Astrocyte (in vitro differentiated cells and primary cell): Measurements from ENCODE around the gene MEN1. TPM values are rescaled to one million over a fixed set of nuclear protein-coding genes. Genes with fewer than 3 reads are reported as not detected.

Source experiments
- DNase-seq: peaks from one replicate; pipeline ENCODE4 v3.0.0-alpha.2; 2010; ENCODE audit warnings: low read depth
- FAIRE-seq: peaks from 2 replicates; lab custom pipeline; 2011; peaks lifted over from hg19 to GRCh38; lab: Jason Lieb, UNC
- H2AFZ ChIP-seq: 2 replicates; pipeline ENCODE4 v1.6.0; 2012; ENCODE audit warnings: low read depth, low read length, inconsistent platforms
- H3K27ac ChIP-seq: 2 replicates; pipeline ENCODE4 v1.5.1; 2011; ENCODE audit warnings: low read depth, low read length, inconsistent platforms
- H3K27me3 ChIP-seq: 2 replicates; pipeline ENCODE4 v1.6.0; 2011; ENCODE audit warnings: low read length, inconsistent platforms; ENCODE audit not compliant: insufficient read depth
- H3K36me3 ChIP-seq: 2 replicates; pipeline ENCODE4 v1.5.1; 2011; ENCODE audit warnings: low read length, inconsistent platforms; ENCODE audit not compliant: insufficient read depth
- H3K4me1 ChIP-seq: 2 replicates; pipeline ENCODE4 v1.5.1; 2011; ENCODE audit warnings: low read length, inconsistent platforms; ENCODE audit not compliant: insufficient read depth
- H3K4me2 ChIP-seq: 2 replicates; pipeline ENCODE4 v1.6.0; 2012; ENCODE audit warnings: low read length, inconsistent platforms
- H3K4me3 ChIP-seq: 2 replicates; pipeline ENCODE4 v1.5.1; 2011; ENCODE audit warnings: low read depth, mild to moderate bottlenecking, low read length, inconsistent platforms; ENCODE audit not compliant: insufficient read depth
- H3K79me2 ChIP-seq: 2 replicates; pipeline ENCODE4 v1.6.0; 2012; ENCODE audit warnings: mild to moderate bottlenecking, low read length, inconsistent platforms; ENCODE audit not compliant: insufficient read depth
- H3K9ac ChIP-seq: 2 replicates; pipeline ENCODE4 v1.6.0; 2012; ENCODE audit warnings: mild to moderate bottlenecking, low read length, inconsistent platforms
- H3K9me3 ChIP-seq: 2 replicates; pipeline ENCODE4 v1.5.1; 2012; ENCODE audit warnings: low read depth, mild to moderate bottlenecking, low read length, inconsistent platforms; ENCODE audit not compliant: insufficient read depth
- H4K20me1 ChIP-seq: 2 replicates; pipeline ENCODE4 v1.6.0; 2012; ENCODE audit warnings: low read length, inconsistent platforms; ENCODE audit not compliant: insufficient read depth
- H3K27ac Mint-ChIP-seq: one replicate; pipeline ENCODE4 v1.8.0; 2021; ENCODE audit warnings: mild to moderate bottlenecking, mixed read lengths; ENCODE audit not compliant: unreplicated experiment
- H3K27me3 Mint-ChIP-seq: one replicate; pipeline ENCODE4 v1.8.0; 2021; ENCODE audit warnings: low read depth, mixed read lengths; ENCODE audit not compliant: unreplicated experiment
- H3K36me3 Mint-ChIP-seq: one replicate; pipeline ENCODE4 v1.8.0; 2021; ENCODE audit warnings: low read depth, mixed read lengths; ENCODE audit not compliant: unreplicated experiment
- H3K4me1 Mint-ChIP-seq: one replicate; pipeline ENCODE4 v1.8.0; 2021; ENCODE audit warnings: low read depth, mixed read lengths; ENCODE audit not compliant: unreplicated experiment
- H3K4me3 Mint-ChIP-seq: one replicate; pipeline ENCODE4 v1.8.0; 2021; ENCODE audit warnings: mild to moderate bottlenecking, moderate library complexity, mixed read lengths; ENCODE audit not compliant: unreplicated experiment
- H3K9me3 Mint-ChIP-seq: one replicate; pipeline ENCODE4 v1.8.0; 2021; ENCODE audit warnings: mild to moderate bottlenecking, mixed read lengths; ENCODE audit not compliant: unreplicated experiment
- CTCF ChIP-seq: IDR thresholded peaks from 2 replicates; pipeline ENCODE4 v1.5.1; 2011; ENCODE audit warnings: low read depth, mild to moderate bottlenecking, inconsistent platforms, low read length, moderate library complexity; ENCODE audit not compliant: insufficient read depth
- EZH2 ChIP-seq: IDR thresholded peaks from 2 replicates; pipeline ENCODE4 v1.6.1; 2012; ENCODE audit warnings: mild to moderate bottlenecking, low read length, inconsistent platforms; ENCODE audit not compliant: insufficient read depth
- total RNA-seq: library from RNA; stranded (reverse); gene quantifications from 2 replicates; pipeline ENCODE4 v1.2.1, GENCODE V29; 2021

Gene MEN1
- total RNA-seq, 1 donor from 2014 or later = 26.0 TPM

DNA sequence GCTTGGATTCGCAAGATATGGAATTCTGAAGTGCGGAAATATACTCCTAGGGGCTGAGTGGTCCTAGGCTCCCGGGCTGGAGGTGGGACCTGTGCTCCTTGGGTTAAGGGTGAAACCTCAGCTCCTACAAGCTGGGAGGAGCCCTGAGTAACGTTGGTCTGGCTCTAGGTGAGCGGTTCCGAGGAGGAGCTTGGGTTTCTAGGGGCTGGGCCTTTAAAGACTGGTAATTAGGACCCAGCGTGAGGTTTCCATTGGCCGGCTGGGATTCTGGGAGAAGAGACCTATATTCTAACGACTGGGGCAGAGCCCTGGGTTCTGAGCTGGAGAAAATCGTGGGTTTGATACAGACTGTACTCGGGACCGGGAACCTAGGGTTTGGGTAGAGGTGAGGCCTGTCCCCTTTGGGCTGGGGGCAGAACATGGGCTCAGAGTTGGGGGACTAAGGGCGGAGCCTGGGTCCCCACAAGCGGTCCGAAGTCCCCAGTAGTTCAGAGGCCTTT is 6.5 kb downstream of the MEN1 start:
- H3K79me2 ChIP-seq = peaks cover 2% of the 10 kb centered on the region
- H3K36me3 ChIP-seq = peaks cover 2% of the 10 kb centered on the region
- Mint-ChIP-seq H3K27ac (peak overlapping the region; percentile 94), H3K9me3 (no peaks in the 10 kb centered on the region), H3K27me3 (no peaks in the 10 kb centered on the region), H3K4me1 (peaks cover 2% of the 10 kb centered on the region), H3K4me3 (peak overlapping the region; percentile 94), H3K36me3 (peaks cover 5% of the 10 kb centered on the region)
- TF ChIP-seq CTCF (no peak), EZH2 (no peak)
- H4K20me1 ChIP-seq = peaks cover 18% of the 10 kb centered on the region
- peak overlapping the region; percentile 91 for H3K4me2 ChIP-seq
- peaks cover 9% of the 10 kb centered on the region for H3K4me1 ChIP-seq
- no peak for FAIRE-seq
- H3K9me3 ChIP-seq = no peaks in the 10 kb centered on the region
- H3K27ac ChIP-seq = peak overlapping the region; percentile 8
- H2AFZ ChIP-seq = peak overlapping the region; percentile 23
- no peak for DNase-seq
- peak overlapping the region; percentile 81 for H3K9ac ChIP-seq
- H3K27me3 ChIP-seq = no peaks in the 10 kb centered on the region
- H3K4me3 ChIP-seq = peak overlapping the region; percentile 74

- H3K79me2 ChIP-seq = no peaks in the 10 kb centered on the region
- H3K4me3 ChIP-seq = peak within 1 kb of the TSS; percentile 74
- peaks cover 2% of the 10 kb centered on the region for H3K36me3 ChIP-seq
- peaks cover 9% of the 10 kb centered on the region for H3K4me1 ChIP-seq
- H3K4me3 Mint-ChIP-seq = peak within 1 kb of the TSS; percentile 94
- peak; percentile 50 for DNase-seq
- peak within 1 kb of the TSS; percentile 91 for H3K4me2 ChIP-seq
- H3K27me3 ChIP-seq = no peaks in the 10 kb centered on the region
- H3K9me3 Mint-ChIP-seq = no peaks in the 10 kb centered on the region
- H3K9me3 ChIP-seq = no peaks in the 10 kb centered on the region
- peaks cover 7% of the 10 kb centered on the region for H3K36me3 Mint-ChIP-seq
- peak within 1 kb of the TSS; percentile 69 for H2AFZ ChIP-seq
- H3K4me1 Mint-ChIP-seq = peaks cover 2% of the 10 kb centered on the region
- peak within 1 kb of the TSS; percentile 67 for H3K27ac ChIP-seq
- TF ChIP-seq CTCF (no peak), EZH2 (no peak)
- peak within 1 kb of the TSS; percentile 94 for H3K27ac Mint-ChIP-seq
- no peaks in the 10 kb centered on the region for H3K27me3 Mint-ChIP-seq
- H4K20me1 ChIP-seq = peaks cover 18% of the 10 kb centered on the region
- no peak for FAIRE-seq
- H3K9ac ChIP-seq = peak within 1 kb of the TSS; percentile 81
Observed at GRCh38 chr11:64803158-64803845, 7.0 kb downstream of the MEN1 start, which contains the start of gene MAP4K2. Gene MAP4K2 (minus strand): TSS chr11:64803214. CDS start chr11:64803149, 65 bp downstream.
